GM11168 (cell line): Measurements from ENCODE around the gene SLC13A3.

Source experiments
- in situ Hi-C: fragments of 300-500 bp; cut with MboI; formaldehyde crosslinking; loops from one replicate; pipeline ENCODE4 v1.12.0; 2022; ENCODE audit warnings: low sequenced_read_pairs; ENCODE audit not compliant: unreplicated experiment

Gene SLC13A3

GRCh38 chr20:46638134-46638897 is 12.9 kb downstream of the SLC13A3 start:
- in situ Hi-C loops = no loop called here

- in situ Hi-C loops = no loop called here
Observed at GRCh38 chr20:46637427-46638133, 13.7 kb downstream of the SLC13A3 start.

- in situ Hi-C loops = no loop called here
Observed at GRCh38 chr20:46637020-46637419, 14.2 kb downstream of the SLC13A3 start.

- in situ Hi-C loops = no loop called here
Observed at GRCh38 chr20:46636514-46636913, 14.7 kb downstream of the SLC13A3 start.

- in situ Hi-C loops = no loop called here
Observed at GRCh38 chr20:46635514-46636136, 15.6 kb downstream of the SLC13A3 start.

GRCh38 chr20:46634528-46634927 is 16.7 kb downstream of the SLC13A3 start:
- in situ Hi-C loops = no loop called here

GRCh38 chr20:46631874-46632446 is 19.3 kb downstream of the SLC13A3 start:
- in situ Hi-C loops = no loop called here

GRCh38 chr20:46631212-46631869 is 19.9 kb downstream of the SLC13A3 start:
- in situ Hi-C loops = no loop called here

- in situ Hi-C loops = no loop called here
Observed at GRCh38 chr20:46630306-46630705, 21.0 kb downstream of the SLC13A3 start.

- in situ Hi-C loops = no loop called here
Observed at GRCh38 chr20:46629341-46629740, 21.9 kb downstream of the SLC13A3 start.

GRCh38 chr20:46627234-46627633 is 24.0 kb downstream of the SLC13A3 start:
- in situ Hi-C loops = no loop called here

- in situ Hi-C loops = no loop called here
Observed at GRCh38 chr20:46626758-46627157, 24.5 kb downstream of the SLC13A3 start.

- in situ Hi-C loops = no loop called here
Observed at GRCh38 chr20:46625875-46626373, 25.3 kb downstream of the SLC13A3 start.

GRCh38 chr20:46624946-46625345 is 26.3 kb downstream of the SLC13A3 start:
- in situ Hi-C loops = loop anchor here (25.0 kb wide), 1 partner anchor 412 kb away; no protein-coding TSS in a partner anchor

GRCh38 chr20:46622165-46622564 is 29.1 kb downstream of the SLC13A3 start:
- in situ Hi-C loops = loop anchor here (25.0 kb wide), 1 partner anchor 415 kb away; no protein-coding TSS in a partner anchor

- in situ Hi-C loops = loop anchor here (25.0 kb wide), 1 partner anchor 416 kb away; no protein-coding TSS in a partner anchor
Observed at GRCh38 chr20:46621492-46621891, 29.8 kb downstream of the SLC13A3 start.

GRCh38 chr20:46619445-46619844 is 31.8 kb downstream of the SLC13A3 start:
- in situ Hi-C loops = loop anchor here (25.0 kb wide), 1 partner anchor 418 kb away; no protein-coding TSS in a partner anchor

- in situ Hi-C loops = loop anchor here (25.0 kb wide), 1 partner anchor 419 kb away; no protein-coding TSS in a partner anchor
Observed at GRCh38 chr20:46618316-46619100, 32.8 kb downstream of the SLC13A3 start.

GRCh38 chr20:46614503-46614902 is 36.8 kb downstream of the SLC13A3 start:
- in situ Hi-C loops = loop anchor here (25.0 kb wide), 1 partner anchor 423 kb away; no protein-coding TSS in a partner anchor
